Posterior vena cava (tissue), 2 donors: ENCODE results near the gene ABI2. TPM values are rescaled to one million over a fixed set of nuclear protein-coding genes. Genes with fewer than 3 reads are reported as not detected.

Experiments
- DNase-seq: peaks from one replicate; pipeline ENCODE4 v3.0.0-alpha.2; 2020; ENCODE audit warnings: low spot score
- intact Hi-C, 2 donors: fragments of 100-400 bp; cut with DNase I; formaldehyde crosslinking; loops; one replicate each; pipeline versions ENCODE4 v1.14.1 to v1.14.2; 2022 to 2023
- total RNA-seq, 2 donors: library from RNA; stranded (reverse); fragmentation: NEBNext Ultra II Directional; extraction: Animal tissue kit (Norgen Biotek cat#: 25700); gene quantifications; one replicate each; pipeline ENCODE4 v1.2.1, GENCODE V29; 2021
- donor health status: DM: yes; HTN: yes; CAD: no.
- donor health status: DM: yes; HTN: yes; CAD: no.

ABI2 gene
- total RNA-seq, 2 donors from 2014 or later, result 44.6 to 51.4 TPM

GRCh38 chr2:203455209-203455608, 127.0 kb downstream of the ABI2 start:
- intact Hi-C loops, result no loop called here
- DNase-seq, result no peak

GRCh38 chr2:203461746-203462145, 133.6 kb downstream of the ABI2 start:
- intact Hi-C loops, result no loop called here
- no peak for DNase-seq

- no peak for DNase-seq
- intact Hi-C loops, result no loop called here
Measured at GRCh38 chr2:203462308-203462707, 134.1 kb downstream of the ABI2 start.

- DNase-seq, result no peak
- intact Hi-C loops, result no loop called here
Measured at GRCh38 chr2:203463266-203463678, 135.1 kb downstream of the ABI2 start.

- intact Hi-C loops, result no loop called here
Measured at GRCh38 chr2:203469546-203469945, 141.4 kb downstream of the ABI2 start.

GRCh38 chr2:203470371-203470770, 142.2 kb downstream of the ABI2 start:
- DNase-seq, result no peak
- intact Hi-C loops, result no loop called here

More at GRCh38 chr2:203469546-203469945, 141.4 kb downstream of the ABI2 start:
- no peak for DNase-seq

- intact Hi-C loops, result no loop called here
- no peak for DNase-seq
Measured at GRCh38 chr2:203471323-203471722, 143.1 kb downstream of the ABI2 start.

GRCh38 chr2:203476881-203477280, 148.7 kb downstream of the ABI2 start:
- intact Hi-C loops, result no loop called here
- no peak for DNase-seq

GRCh38 chr2:203480623-203481022, 152.4 kb downstream of the ABI2 start:
- intact Hi-C loops, result no loop called here
- no peak for DNase-seq

- no peak for DNase-seq
- intact Hi-C loops, result no loop called here
Measured at GRCh38 chr2:203484266-203485112, 156.3 kb downstream of the ABI2 start.

- intact Hi-C loops, result no loop called here
- no peak for DNase-seq
Measured at GRCh38 chr2:203489531-203489930, 161.3 kb downstream of the ABI2 start.

GRCh38 chr2:203490391-203490790, 162.2 kb downstream of the ABI2 start:
- DNase-seq, result no peak
- intact Hi-C loops, result no loop called here

- intact Hi-C loops, result no loop called here
- DNase-seq, result no peak
Measured at GRCh38 chr2:203492965-203493364, 164.8 kb downstream of the ABI2 start.

Other genes with a start within 250 kb of the ABI2 start
- 10 to 100 TPM; 24.8 to 29.6 TPM for gene CYP20A1, start 89.4 kb upstream of the ABI2 start, total RNA-seq
- 10 to 100 TPM; 44.0 to 48.4 TPM for gene RAPH1, start 206.9 kb downstream of the ABI2 start, total RNA-seq